ENCODE data around the gene SHISA6. TPM values are rescaled to one million over a fixed set of nuclear protein-coding genes. Genes with fewer than 3 reads are reported as not detected.

Gene SHISA6
- polyA plus RNA-seq, 4 donors = 1.7 to 2.5 (median 2.0) TPM

GRCh38 chr17:11564589-11565380, 323.8 kb downstream of the SHISA6 start:
- DNase-seq (ENCODE audit: low read depth in 4 of 4, low spot score in 3 of 4) = no peak

DNA sequence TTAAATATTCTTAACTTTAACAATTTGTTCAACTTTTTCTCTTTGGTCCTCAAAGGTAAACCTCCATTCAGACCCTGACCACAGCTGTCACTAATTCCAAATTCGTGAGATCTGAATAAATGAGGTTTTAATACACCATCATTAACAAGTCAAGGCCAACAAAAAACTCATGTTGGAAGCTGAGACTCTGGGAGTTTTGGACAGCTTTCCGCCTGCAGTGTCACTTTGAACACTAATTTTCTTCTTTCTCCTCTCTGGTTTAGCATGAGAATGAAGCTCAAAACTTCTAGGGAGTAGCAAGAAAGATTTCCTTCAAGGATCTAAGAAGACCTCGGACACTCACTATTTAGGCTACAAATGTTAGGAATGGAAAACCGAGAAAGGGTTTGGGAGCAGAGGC, 324.6 kb downstream of the SHISA6 start:
- DNase-seq (ENCODE audit: low read depth in 4 of 4, low spot score in 3 of 4) = no peak

GRCh38 chr17:11578998-11579397, 338.0 kb downstream of the SHISA6 start:
- DNase-seq (ENCODE audit: low read depth in 4 of 4, low spot score in 3 of 4) = no peak

- no peak for DNase-seq (ENCODE audit: low read depth in 4 of 4, low spot score in 3 of 4)
Measured at GRCh38 chr17:11580677-11581076, 339.7 kb downstream of the SHISA6 start.

DNA sequence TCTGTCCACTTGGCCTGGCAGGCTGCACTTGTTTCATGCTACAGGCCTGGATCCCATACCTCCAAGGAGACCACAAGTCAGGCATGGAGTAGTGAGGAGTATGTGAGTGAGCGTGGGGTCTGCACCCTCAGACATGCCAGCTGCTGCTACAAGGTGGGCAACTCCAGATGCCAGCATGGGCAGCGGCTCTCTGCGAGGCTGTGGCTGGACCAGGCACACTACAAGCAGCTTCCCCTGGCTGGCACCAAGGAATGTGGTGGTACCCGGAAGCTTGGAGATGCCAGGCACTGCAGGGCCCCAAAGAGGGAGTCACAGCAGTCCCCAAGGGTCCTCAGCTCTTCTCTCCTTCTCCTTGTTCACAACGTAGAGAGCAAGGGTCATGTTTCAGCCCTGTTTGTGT, 341.2 kb downstream of the SHISA6 start:
- DNase-seq (ENCODE audit: low read depth in 4 of 4, low spot score in 3 of 4) = no peak

DNA sequence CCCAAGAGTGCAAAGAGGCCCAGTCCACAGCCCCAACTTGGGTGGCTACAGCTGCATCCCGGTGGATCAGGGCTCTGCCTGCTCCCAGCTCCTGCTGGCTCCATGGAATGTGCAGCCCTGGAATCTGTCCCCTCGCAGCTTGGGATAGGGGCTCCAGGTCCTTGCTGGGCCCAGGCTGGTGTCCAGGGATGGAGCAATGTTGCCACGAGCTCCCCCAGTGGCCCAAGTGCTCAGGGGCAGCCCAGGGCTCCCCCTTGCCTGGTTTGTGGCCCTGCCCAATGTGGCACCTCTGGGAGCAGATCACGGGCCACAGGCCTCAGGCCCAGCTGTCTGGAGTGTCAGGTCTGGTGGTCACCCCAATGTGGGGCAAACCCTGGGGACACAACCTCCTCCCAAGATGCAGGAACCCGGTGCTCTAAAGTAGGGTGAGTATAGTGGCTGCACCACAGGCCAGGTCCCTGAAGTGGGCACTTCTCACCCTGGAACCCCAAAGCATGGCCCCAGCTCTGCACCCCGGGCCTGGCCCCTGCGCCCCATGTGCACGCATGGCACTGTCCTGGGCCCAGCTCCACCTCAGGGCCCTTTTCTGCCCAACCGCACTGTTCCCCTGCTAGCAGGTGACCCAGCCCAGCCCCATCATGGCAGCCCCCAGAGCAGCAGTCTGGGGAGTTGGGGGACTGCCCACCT, 342.4 kb downstream of the SHISA6 start:
- DNase-seq (ENCODE audit: low read depth in 4 of 4, low spot score in 3 of 4) = no peak

- DNase-seq (ENCODE audit: low read depth in 4 of 4, low spot score in 3 of 4) = peak in 1 of 4 donors; percentile 16
Measured at GRCh38 chr17:11589716-11590115, 348.7 kb downstream of the SHISA6 start.

DNA sequence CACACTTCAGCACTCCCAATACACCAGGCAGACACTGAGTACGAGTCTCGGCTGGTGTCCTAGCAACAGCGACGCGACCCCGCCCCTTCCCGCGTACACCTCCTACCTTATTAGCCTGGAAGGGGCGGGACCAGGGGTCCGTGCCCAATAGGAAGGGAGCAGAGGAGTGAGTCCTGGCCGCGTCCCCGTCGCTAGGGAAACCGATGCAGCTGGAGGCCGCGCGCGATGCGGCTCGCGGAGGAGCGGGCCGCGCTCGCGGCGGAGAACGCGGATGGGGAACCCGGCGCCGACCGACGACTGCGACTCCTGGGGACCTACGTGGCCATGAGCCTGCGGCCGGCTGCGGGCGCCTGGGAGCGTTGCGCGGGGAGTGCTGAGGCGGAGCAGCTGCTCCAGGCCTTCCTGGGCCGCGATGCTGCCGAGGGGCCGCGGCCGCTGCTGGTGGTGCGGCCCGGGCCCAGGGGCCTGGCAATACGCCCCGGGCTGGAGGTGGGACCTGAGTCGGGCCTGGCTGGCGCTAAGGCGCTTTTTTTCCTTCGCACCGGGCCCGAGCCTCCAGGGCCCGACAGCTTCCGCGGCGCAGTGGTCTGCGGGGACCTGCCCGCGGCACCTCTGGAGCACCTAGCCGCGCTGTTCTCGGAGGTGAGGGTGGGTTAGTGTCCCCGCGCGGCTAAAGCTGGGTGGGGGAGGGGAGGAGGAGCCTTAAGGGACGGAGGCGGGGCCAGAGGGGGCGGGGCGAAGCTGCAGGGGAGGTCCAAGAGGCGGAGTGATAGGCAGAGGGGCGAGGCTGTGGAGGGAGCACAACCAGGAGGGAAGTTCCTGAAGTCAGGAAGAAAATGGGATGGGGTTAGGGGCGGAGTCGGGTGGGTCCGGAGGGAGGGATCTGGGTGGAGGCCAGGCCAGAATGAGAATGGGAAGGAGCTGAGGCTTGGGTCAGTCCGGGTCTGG, 357.5 kb downstream of the SHISA6 start, which contains the start of gene DNAH9:
TSS of gene DNAH9 (plus strand) at position 197 of the 948 bp plus-strand sequence. CDS start at position 226, 29 bp downstream.
- peak; percentile 86 to 95 (median 93) for DNase-seq (ENCODE audit: low read depth in 4 of 4, low spot score in 3 of 4)

GRCh38 chr17:11601661-11602060, 360.6 kb downstream of the SHISA6 start:
- no peak for DNase-seq (ENCODE audit: low read depth in 4 of 4, low spot score in 3 of 4)

DNA sequence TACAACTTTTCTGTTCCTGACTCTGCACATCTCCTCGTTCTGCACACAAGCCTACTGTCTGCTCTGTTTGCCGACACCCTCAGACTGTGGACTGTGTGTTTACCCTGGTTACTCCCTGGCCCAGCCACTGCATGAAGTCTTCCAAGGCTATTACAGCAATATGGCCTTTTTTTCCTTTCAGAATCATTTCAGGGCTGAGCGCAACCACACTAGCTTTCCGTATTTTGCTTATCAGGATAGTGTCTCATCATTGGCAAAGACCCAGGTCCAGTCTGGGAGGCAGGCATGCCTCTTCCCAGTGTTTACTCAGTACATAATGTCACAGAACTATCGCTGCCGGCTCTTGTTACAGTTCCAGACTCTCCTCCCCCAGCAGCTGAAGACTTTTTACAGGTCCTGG, 367.4 kb downstream of the SHISA6 start:
- DNase-seq (ENCODE audit: low read depth in 4 of 4, low spot score in 3 of 4) = peak in 3 of 4 donors; percentile 50 to 66 (median 63)

GRCh38 chr17:11610999-11611566, 370.1 kb downstream of the SHISA6 start:
- DNase-seq (ENCODE audit: low read depth in 4 of 4, low spot score in 3 of 4) = no peak

GRCh38 chr17:11612956-11613355, 371.9 kb downstream of the SHISA6 start:
- no peak for DNase-seq (ENCODE audit: low read depth in 4 of 4, low spot score in 3 of 4)

Data from right renal pelvis (tissue), 4 donors.